CD4-positive, CD25-positive, alpha-beta regulatory T cell (primary cell): ENCODE results near the gene CXorf49B. TPM values are rescaled to one million over a fixed set of nuclear protein-coding genes. Genes with fewer than 3 reads are reported as not detected.
"Not testable (repeated sequence)": the region's sequence is repeated elsewhere in the genome, so short reads cannot be mapped to it uniquely, and the experiment has no call there.

Experiments
- ATAC-seq, 2 donors: fragments of 150-1000 bp; cut with Tn5 transposase; one replicate each; pipeline ENCODE4 v1.10.0; 2021; ENCODE audit warnings: low read depth in 2 of 2, moderate number of reproducible peaks in 2 of 2, moderate library complexity in 1 of 2
- DNase-seq, 3 donors: peaks; one replicate each; pipeline versions ENCODE4 v3.0.0 to v3.0.0-alpha.2; 2012 to 2022; ENCODE audit warnings: mixed read lengths in 1 of 3
- H3K27ac ChIP-seq: one replicate; pipeline ENCODE4 v1.7.0; 2013; ENCODE audit warnings: mild to moderate bottlenecking, low read length; ENCODE audit not compliant: insufficient read depth, poor library complexity, severe bottlenecking
- H3K27me3 ChIP-seq: one replicate; pipeline ENCODE4 v1.7.0; 2013; ENCODE audit warnings: low read length; ENCODE audit not compliant: control insufficient read depth, insufficient read depth
- H3K36me3 ChIP-seq: one replicate; pipeline ENCODE4 v1.7.0; 2013; ENCODE audit warnings: mild to moderate bottlenecking, low read length, moderate library complexity; ENCODE audit not compliant: control insufficient read depth, insufficient read depth
- H3K4me1 ChIP-seq: 2 replicates; pipeline ENCODE4 v1.7.0; 2013; ENCODE audit warnings: mild to moderate bottlenecking, low read length; ENCODE audit not compliant: insufficient read depth, control insufficient read depth, poor library complexity, severe bottlenecking
- H3K4me3 ChIP-seq: one replicate; pipeline ENCODE4 v1.7.0; 2013; ENCODE audit warnings: low read depth, mild to moderate bottlenecking, low read length, moderate library complexity
- H3K9me3 ChIP-seq, 2 experiments: 1 replicate in 1 of 2; 2 replicates in 1 of 2; pipeline ENCODE4 v1.7.0; 2013; ENCODE audit warnings: low read length in 2 of 2, mild to moderate bottlenecking in 1 of 2, moderate library complexity in 1 of 2; ENCODE audit not compliant: control insufficient read depth in 2 of 2
- H3K27ac Mint-ChIP-seq, 3 donors: one replicate each; pipeline ENCODE4 v1.8.0; 2020 to 2022; ENCODE audit warnings: mild to moderate bottlenecking in 3 of 3, mixed read lengths in 3 of 3, moderate library complexity in 2 of 3
- H3K27me3 Mint-ChIP-seq: one replicate; pipeline ENCODE4 v1.8.0; 2022; ENCODE audit warnings: mild to moderate bottlenecking, mixed read lengths
- H3K36me3 Mint-ChIP-seq: one replicate; pipeline ENCODE4 v1.8.0; 2020; ENCODE audit warnings: mixed read lengths
- H3K4me1 Mint-ChIP-seq, 4 donors: one replicate each; pipeline ENCODE4 v1.8.0; 2020 to 2022; ENCODE audit warnings: mixed read lengths in 4 of 4, mild to moderate bottlenecking in 1 of 4
- H3K4me3 Mint-ChIP-seq, 4 donors: one replicate each; pipeline ENCODE4 v1.8.0; 2020 to 2022; ENCODE audit warnings: mild to moderate bottlenecking in 4 of 4, mixed read lengths in 4 of 4, moderate library complexity in 3 of 4
- H3K9me3 Mint-ChIP-seq, 7 donors: one replicate each; pipeline ENCODE4 v1.8.0; 2020 to 2022; ENCODE audit warnings: mixed read lengths in 7 of 7, mild to moderate bottlenecking in 3 of 7, moderate library complexity in 2 of 7
- polyA plus RNA-seq, 4 donors: library from polyadenylated mRNA; unstranded; fragments of 300-500 nt; fragmentation: Illumina TruSeq; gene quantifications; one replicate each; pipeline ENCODE4 v1.2.3, GENCODE V29; 2021
- total RNA-seq: library from RNA; stranded (reverse); gene quantifications from one replicate; pipeline ENCODE4 v1.2.3, GENCODE V29; 2022

CXorf49B gene
- total and polyA plus RNA-seq, 5 donors from 2014 or later, result not detected

DNA sequence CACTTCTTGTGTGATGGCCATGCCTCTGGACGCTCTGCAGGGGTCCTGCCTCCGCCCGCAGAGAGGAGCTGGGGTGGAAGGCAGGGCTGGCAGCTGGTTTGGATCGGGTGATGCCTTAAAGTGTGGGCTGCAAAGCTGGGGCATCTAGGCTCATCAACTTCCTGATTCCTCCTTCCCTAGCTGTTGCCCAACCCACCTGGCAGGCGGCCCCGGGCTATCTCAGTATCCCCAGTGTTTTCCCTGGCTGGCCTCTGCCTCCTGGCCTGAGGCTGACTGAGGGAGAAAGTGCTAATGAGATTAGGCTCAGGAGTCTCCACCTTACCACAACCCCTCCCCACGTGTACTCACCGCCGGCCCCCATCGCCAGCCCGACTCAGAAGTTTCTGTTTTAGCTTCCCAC lies 1.7 kb downstream of the CXorf49B start:
- H3K27me3 ChIP-seq, H3K9me3 ChIP-seq, H3K4me3 ChIP-seq, H3K36me3 Mint-ChIP-seq, H3K27ac ChIP-seq, ATAC-seq, H3K27me3 Mint-ChIP-seq, H3K4me1 Mint-ChIP-seq, H3K27ac Mint-ChIP-seq, DNase-seq, H3K4me1 ChIP-seq, H3K9me3 Mint-ChIP-seq, H3K4me3 Mint-ChIP-seq, H3K36me3 ChIP-seq: not testable (repeated sequence)

DNA sequence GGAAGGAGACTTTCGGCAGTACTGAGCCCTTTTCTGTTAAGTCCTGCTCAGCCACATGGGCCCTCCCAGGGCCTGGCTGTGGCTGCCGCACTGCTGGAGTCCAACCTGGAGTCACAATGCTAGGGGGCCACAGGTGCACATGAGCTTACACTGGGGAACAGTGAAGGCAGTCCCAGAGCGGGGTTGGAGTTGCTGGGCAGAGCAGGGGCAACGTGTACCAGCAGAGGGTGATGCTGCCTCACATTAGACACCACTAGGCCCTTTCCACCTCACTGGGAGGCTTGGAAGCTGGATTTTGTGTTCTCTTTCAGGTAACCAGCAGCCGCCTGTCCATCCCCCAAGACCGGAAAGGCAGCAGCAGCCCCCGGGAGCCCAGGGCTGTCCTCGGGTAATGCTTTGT lies 2.5 kb downstream of the CXorf49B start:
- H3K9me3 Mint-ChIP-seq, H3K4me1 Mint-ChIP-seq, H3K27ac ChIP-seq, H3K27me3 Mint-ChIP-seq, ATAC-seq, H3K36me3 Mint-ChIP-seq, H3K36me3 ChIP-seq, H3K4me3 Mint-ChIP-seq, H3K4me3 ChIP-seq, H3K27me3 ChIP-seq, H3K4me1 ChIP-seq, H3K27ac Mint-ChIP-seq, H3K9me3 ChIP-seq, DNase-seq: not testable (repeated sequence)

DNA sequence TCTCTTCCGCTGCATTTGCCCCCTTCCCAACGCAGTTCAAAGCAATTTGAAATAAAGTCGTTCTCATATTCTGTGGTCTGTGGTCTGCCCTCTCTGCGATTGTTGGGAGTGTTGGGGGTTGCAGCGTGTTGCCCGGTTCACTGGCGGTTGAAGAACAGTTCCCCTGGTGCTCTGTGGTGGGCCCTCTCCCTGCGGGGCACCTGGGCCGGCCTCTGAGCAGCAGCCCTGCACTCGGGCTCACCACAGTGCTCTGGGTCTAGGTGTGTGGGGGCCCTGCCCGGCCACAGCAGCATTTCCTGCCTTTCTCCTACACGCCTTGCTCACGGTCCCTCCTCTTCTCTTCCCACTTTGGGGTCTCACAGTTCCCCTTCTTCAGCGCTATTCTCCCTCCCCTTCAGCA lies 4.0 kb downstream of the CXorf49B start:
- not testable (repeated sequence) for H3K9me3 ChIP-seq, H3K4me1 Mint-ChIP-seq, H3K4me1 ChIP-seq, H3K27ac ChIP-seq, H3K36me3 ChIP-seq, H3K36me3 Mint-ChIP-seq, ATAC-seq, H3K27me3 Mint-ChIP-seq, H3K4me3 ChIP-seq, H3K4me3 Mint-ChIP-seq, DNase-seq, H3K9me3 Mint-ChIP-seq, H3K27ac Mint-ChIP-seq, H3K27me3 ChIP-seq

DNA sequence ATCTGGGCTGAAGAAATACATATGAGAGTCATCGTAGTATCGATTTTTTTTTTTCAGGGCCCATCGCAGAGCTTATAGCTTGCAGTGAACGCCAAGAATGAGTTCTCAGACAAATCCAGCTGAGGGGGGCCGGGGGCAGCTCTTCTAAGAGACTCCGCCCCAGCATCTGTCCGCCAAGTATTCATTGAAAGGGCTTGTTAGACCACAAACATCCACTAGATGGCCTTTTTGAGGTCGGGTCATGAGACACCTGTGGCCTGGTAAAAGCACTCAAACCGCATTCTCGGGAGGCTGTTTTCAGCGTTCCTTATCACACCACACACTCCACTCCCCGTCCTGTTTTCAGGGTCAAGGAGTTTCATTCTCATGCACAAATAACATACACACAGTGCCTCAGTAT lies 15.2 kb downstream of the CXorf49B start:
- not testable (repeated sequence) for H3K9me3 ChIP-seq, H3K4me1 Mint-ChIP-seq, H3K9me3 Mint-ChIP-seq, H3K4me3 Mint-ChIP-seq, H3K36me3 ChIP-seq, H3K36me3 Mint-ChIP-seq, H3K27ac Mint-ChIP-seq, DNase-seq, H3K27me3 ChIP-seq, H3K27me3 Mint-ChIP-seq, H3K4me3 ChIP-seq, H3K27ac ChIP-seq, H3K4me1 ChIP-seq
- peak in 1 of 2 donors; percentile 49 for ATAC-seq

DNA sequence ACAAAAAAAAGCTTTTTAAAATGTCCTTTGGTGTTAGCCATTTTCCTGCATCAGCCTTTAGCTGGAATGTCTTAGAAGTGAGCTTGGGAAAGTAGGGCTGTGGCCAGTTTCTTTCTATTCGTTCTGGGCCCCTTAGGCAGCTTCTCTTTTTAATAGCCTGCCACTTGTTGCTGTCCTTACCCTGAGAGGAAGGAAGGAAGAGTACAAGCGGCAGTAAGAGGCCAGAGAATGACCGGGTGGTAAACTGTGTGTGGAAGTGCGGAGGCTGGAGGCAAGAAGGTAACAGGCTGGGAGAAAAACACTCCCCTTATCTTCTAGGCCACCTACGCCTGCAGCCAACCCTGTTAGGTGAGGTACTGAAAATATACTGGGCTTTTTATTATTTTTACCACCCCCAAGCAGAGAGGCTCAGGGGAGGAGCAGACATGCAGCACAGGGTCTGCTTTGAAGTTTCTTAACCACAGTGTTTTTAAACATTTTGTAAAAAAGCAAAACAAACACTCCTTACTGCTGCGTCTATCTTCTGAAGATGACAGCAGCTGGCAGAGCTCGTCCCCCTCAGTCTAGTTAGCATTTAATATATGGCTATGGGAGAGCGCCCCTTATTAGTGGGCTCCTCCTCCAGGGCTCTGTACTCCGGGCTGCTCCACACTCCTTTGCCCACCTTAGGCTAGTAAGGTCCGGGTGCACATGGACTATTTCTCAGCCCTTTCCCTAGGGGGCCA lies 19.2 kb downstream of the CXorf49B start:
- not testable (repeated sequence) for H3K36me3 Mint-ChIP-seq

DNA sequence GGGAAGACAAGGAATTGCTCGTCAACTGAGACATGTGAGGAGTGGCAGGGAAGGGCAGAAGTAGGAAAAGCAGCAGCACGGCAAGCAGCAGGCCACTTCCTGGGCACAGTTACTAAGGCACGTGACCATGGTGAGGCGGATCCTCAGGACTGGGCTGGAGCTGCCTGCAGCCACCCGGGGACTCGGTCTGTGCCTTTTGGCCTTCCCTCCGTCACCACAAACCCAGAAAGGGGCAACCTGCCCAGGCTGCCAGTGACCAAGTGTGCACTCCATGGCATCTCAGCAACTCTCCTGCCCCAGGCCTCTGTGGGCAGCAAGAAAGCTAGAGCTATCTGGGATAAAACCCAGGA lies 19.8 kb downstream of the CXorf49B start:
- H3K9me3 Mint-ChIP-seq, result not testable (repeated sequence)

More for the DNA sequence above, 19.2 kb downstream of the CXorf49B start:
- peak; percentile 65 to 66 for ATAC-seq
- not testable (repeated sequence) for H3K36me3 ChIP-seq, H3K27ac ChIP-seq, H3K9me3 ChIP-seq, H3K27me3 Mint-ChIP-seq, H3K4me3 ChIP-seq, DNase-seq, H3K27ac Mint-ChIP-seq, H3K4me1 Mint-ChIP-seq, H3K9me3 Mint-ChIP-seq, H3K27me3 ChIP-seq, H3K4me1 ChIP-seq, H3K4me3 Mint-ChIP-seq

DNA sequence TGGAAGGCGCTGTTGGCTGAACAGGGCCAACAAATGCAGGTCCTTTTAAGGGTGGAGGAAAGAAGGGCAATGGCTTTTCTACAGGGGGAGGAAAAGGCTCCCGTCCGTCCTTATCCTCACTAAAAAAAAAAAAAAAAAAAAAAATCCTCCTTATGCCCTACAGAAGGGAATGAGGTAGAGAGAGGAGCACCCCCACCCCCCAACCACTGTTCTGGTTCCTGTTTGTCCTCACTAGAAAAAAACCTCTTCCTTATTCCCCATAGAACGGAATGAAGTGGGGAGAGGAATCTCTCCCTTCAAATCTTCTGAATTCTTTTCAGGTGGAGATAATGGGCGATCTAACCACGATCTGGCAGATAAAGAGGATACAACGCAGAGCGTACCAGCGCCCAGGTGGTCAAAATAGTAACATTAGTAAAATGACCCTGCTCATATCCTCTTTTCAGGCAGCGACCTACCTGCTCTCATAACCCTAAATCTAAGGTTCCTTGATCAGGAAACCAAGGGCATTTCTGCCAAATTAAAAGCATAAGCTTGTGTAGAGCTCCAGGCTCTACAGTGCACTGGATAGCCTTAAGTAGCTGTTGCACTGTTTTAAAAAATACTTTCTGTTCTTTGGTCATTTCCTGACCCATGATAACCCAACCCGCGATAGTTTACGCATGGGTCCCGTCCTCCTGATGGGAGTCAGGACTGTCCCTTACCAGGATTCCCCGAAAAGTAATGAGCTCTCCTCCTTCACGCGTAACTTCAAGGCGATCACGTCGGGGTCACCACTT lies 20.6 kb downstream of the CXorf49B start:
- H3K36me3 Mint-ChIP-seq, H3K4me1 ChIP-seq, DNase-seq, H3K4me3 Mint-ChIP-seq, H3K9me3 Mint-ChIP-seq, H3K9me3 ChIP-seq, H3K27ac ChIP-seq, H3K36me3 ChIP-seq, H3K27ac Mint-ChIP-seq, H3K27me3 Mint-ChIP-seq, H3K4me1 Mint-ChIP-seq, H3K4me3 ChIP-seq, H3K27me3 ChIP-seq: not testable (repeated sequence)
- peak; percentile 31 to 37 for ATAC-seq

More for the DNA sequence above, 19.8 kb downstream of the CXorf49B start:
- H3K27ac Mint-ChIP-seq, H3K4me3 ChIP-seq, H3K4me1 ChIP-seq, H3K4me3 Mint-ChIP-seq, H3K27me3 Mint-ChIP-seq, H3K4me1 Mint-ChIP-seq, ATAC-seq, H3K27ac ChIP-seq, H3K36me3 Mint-ChIP-seq, H3K27me3 ChIP-seq, DNase-seq, H3K36me3 ChIP-seq, H3K9me3 ChIP-seq: not testable (repeated sequence)

DNA sequence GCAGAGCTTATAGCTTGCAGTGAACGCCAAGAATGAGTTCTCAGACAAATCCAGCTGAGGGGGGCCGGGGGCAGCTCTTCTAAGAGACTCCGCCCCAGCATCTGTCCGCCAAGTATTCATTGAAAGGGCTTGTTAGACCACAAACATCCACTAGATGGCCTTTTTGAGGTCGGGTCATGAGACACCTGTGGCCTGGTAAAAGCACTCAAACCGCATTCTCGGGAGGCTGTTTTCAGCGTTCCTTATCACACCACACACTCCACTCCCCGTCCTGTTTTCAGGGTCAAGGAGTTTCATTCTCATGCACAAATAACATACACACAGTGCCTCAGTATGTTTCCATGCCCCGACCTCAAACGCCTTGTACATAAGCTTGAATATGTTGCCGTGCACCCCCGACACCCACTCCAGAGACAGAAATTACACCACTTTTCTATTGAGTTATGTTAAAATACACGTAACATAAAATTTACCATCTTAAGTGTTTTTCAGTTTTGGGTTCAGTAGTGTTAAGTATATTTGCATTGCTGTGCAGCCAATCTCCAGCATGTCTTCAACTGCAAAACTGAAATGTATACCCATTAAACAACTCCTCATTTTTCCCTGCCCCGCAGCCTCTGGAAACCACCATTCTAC lies 21.3 kb downstream of the CXorf49B start:
- not testable (repeated sequence) for H3K27me3 Mint-ChIP-seq, H3K9me3 Mint-ChIP-seq
- ATAC-seq, result peak; percentile 59 to 65

More for the DNA sequence above, 21.3 kb downstream of the CXorf49B start:
- not testable (repeated sequence) for H3K9me3 ChIP-seq, H3K27ac Mint-ChIP-seq, H3K4me1 Mint-ChIP-seq, H3K36me3 Mint-ChIP-seq, H3K36me3 ChIP-seq, H3K4me3 Mint-ChIP-seq, H3K27me3 ChIP-seq, H3K27ac ChIP-seq, DNase-seq, H3K4me1 ChIP-seq, H3K4me3 ChIP-seq
